Tibial nerve (tissue), 4 donors: ENCODE results near the gene EHD2. TPM values are rescaled to one million over a fixed set of nuclear protein-coding genes. Genes with fewer than 3 reads are reported as not detected.
"Not testable (repeated sequence)": the region's sequence is repeated elsewhere in the genome, so short reads cannot be mapped to it uniquely, and the experiment has no call there.

Experiments
- DNase-seq, 2 donors: peaks; one replicate each; pipeline ENCODE4 v3.0.0-alpha.2; 2019; ENCODE audit warnings: low spot score in 2 of 2
- H3K27ac ChIP-seq, 4 donors: fragments of 200-600 bp; sonication (generic) in 3 of 4; one replicate each; pipeline ENCODE4 v1.5.1; 2017 to 2019; ENCODE audit warnings: mild to moderate bottlenecking in 1 of 4
- H3K27me3 ChIP-seq, 2 donors: fragments of 200-600 bp; sonication (generic) in 1 of 2; one replicate each; pipeline versions ENCODE4 v1.5.1 to v1.6.0; 2017 to 2019
- H3K36me3 ChIP-seq, 3 donors: fragments of 200-600 bp; sonication (generic); one replicate each; pipeline ENCODE4 v1.5.1; 2018 to 2019
- H3K4me1 ChIP-seq, 4 donors: fragments of 200-600 bp; sonication (generic) in 3 of 4; one replicate each; pipeline ENCODE4 v1.5.1; 2017 to 2019
- H3K4me3 ChIP-seq, 4 donors: fragments of 200-600 bp; sonication (generic) in 3 of 4; one replicate each; pipeline ENCODE4 v1.5.1; 2017 to 2019; ENCODE audit warnings: mild to moderate bottlenecking in 1 of 4, moderate library complexity in 1 of 4
- H3K9me3 ChIP-seq, 4 donors: fragments of 200-600 bp; sonication (generic) in 3 of 4; one replicate each; pipeline ENCODE4 v1.5.1; 2017 to 2019
- EP300 ChIP-seq, 2 donors: sonication (generic); formaldehyde crosslinking; IDR thresholded peaks; one replicate each; pipeline ENCODE4 v1.6.1; 2017; ENCODE audit warnings: antibody characterized with exemption in 2 of 2, mild to moderate bottlenecking in 1 of 2
- POLR2A ChIP-seq, 2 donors: fragments of 450-650 bp; IDR thresholded peaks; one replicate each; pipeline ENCODE4 v1.6.1; 2017; ENCODE audit warnings: antibody characterized with exemption in 2 of 2, mild to moderate bottlenecking in 2 of 2, moderate library complexity in 2 of 2
- WGBS, 2 donors: methylation state at CpG; one replicate each; pipeline ENCODE4 v1.1.5; 2018; 5-methylcytosine and 5-hydroxymethylcytosine counted together
- total RNA-seq, 4 donors: library from RNA; depleted of rRNA; stranded (reverse); fragments of >200 nt; gene quantifications; one replicate each; pipeline ENCODE4 v1.1.0, GENCODE V29; 2016
- TF ChIP-seq, protein P1 (sequence below), 5 experiments: fragments of 200-600 bp in 3 of 5; fragments of 450-650 bp in 2 of 5; sonication (generic) in 3 of 5; IDR thresholded peaks; one replicate each; pipeline ENCODE4 v1.5.1; 2016 to 2019; ENCODE audit warnings: antibody characterized with exemption in 5 of 5, mild to moderate bottlenecking in 3 of 5, moderate library complexity in 2 of 5

EHD2 gene
- total RNA-seq, 4 donors from 2014 or later, result 128 to 196 (median 159) TPM

DNA sequence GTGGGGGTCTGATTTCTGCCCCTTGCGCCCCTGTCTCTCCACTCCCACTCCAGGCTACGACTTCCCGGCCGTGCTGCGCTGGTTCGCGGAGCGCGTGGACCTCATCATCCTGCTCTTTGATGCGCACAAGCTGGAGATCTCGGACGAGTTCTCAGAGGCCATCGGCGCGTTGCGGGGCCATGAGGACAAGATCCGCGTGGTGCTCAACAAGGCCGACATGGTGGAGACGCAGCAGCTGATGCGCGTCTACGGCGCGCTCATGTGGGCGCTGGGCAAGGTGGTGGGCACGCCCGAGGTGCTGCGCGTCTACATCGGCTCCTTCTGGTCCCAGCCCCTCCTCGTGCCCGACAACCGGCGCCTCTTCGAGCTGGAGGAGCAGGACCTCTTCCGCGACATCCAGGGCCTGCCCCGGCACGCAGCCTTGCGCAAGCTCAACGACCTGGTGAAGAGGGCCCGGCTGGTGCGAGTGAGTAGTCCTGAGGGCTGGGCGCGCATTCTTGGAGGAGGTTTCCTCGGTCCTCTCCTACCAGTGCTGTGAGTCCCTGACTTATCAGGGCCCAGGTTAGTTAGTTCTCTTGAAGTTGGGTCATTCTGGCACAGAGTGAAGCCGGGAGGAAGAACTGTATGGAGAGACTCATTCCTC lies 12.7 kb downstream of the EHD2 start:
- 82 to 91% methylated on average over 48 of the region's 48 CpGs for WGBS, 2 donors
- Histone ChIP-seq H3K36me3 (peaks cover 0 to 73% (median 3%) of the 10 kb centered on the region in 3 donors), H3K4me1 (peaks cover 0 to 89% (median 25%) of the 10 kb centered on the region in 4 donors), H3K4me3 (no peak overlapping the region), H3K27ac (peak overlapping the region in 3 of 4 donors; percentile 7 to 88 (median 41)), H3K27me3 (no peaks in the 10 kb centered on the region), H3K9me3 (no peaks in the 10 kb centered on the region)
- no peak for TF ChIP-seq EP300 (IDR thresholded peaks at IDR 0.05)
- no peak for TF ChIP-seq POLR2A (IDR thresholded peaks at IDR 0.05)
- TF ChIP-seq, protein P1, sequence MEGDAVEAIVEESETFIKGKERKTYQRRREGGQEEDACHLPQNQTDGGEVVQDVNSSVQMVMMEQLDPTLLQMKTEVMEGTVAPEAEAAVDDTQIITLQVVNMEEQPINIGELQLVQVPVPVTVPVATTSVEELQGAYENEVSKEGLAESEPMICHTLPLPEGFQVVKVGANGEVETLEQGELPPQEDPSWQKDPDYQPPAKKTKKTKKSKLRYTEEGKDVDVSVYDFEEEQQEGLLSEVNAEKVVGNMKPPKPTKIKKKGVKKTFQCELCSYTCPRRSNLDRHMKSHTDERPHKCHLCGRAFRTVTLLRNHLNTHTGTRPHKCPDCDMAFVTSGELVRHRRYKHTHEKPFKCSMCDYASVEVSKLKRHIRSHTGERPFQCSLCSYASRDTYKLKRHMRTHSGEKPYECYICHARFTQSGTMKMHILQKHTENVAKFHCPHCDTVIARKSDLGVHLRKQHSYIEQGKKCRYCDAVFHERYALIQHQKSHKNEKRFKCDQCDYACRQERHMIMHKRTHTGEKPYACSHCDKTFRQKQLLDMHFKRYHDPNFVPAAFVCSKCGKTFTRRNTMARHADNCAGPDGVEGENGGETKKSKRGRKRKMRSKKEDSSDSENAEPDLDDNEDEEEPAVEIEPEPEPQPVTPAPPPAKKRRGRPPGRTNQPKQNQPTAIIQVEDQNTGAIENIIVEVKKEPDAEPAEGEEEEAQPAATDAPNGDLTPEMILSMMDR (IDR thresholded peaks at IDR 0.05), result no peak
- no peak for DNase-seq

DNA sequence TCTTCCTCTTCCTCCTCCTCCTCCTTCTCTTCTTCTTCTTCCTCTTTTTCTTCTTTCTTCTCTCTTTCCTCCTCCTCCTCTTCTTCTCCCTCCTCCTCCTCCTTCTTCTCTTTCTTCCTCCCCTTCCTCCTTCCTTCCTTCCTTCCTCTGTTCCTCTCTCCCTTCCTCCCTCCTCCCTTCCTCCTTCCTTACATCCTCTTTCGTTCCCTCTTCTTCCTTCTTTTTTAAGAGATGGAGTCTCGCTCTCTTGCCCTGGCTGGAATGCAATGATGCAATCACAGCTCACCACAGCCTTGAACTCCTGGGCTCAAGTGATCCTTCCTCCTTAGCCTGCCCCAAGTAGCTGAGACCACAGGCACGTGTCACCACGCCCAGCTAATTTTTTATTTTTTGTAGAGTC lies 13.2 kb downstream of the EHD2 start:
- no peak for DNase-seq
- Histone ChIP-seq H3K4me1 (peaks cover 0 to 83% (median 25%) of the 10 kb centered on the region in 4 donors), H3K9me3 (no peaks in the 10 kb centered on the region), H3K4me3 (no peak overlapping the region), H3K27ac (peak overlapping the region in 3 of 4 donors; percentile 7 to 88 (median 41)), H3K27me3 (no peaks in the 10 kb centered on the region), H3K36me3 (peaks cover 0 to 75% (median 3%) of the 10 kb centered on the region in 3 donors)
- TF ChIP-seq, protein P1 (IDR thresholded peaks at IDR 0.05), result no peak
- TF ChIP-seq POLR2A (IDR thresholded peaks at IDR 0.05) (no peak), EP300 (IDR thresholded peaks at IDR 0.05) (no peak)
- WGBS, 2 donors, result 53 to 57% methylated on average over 4 of the region's 4 CpGs

DNA sequence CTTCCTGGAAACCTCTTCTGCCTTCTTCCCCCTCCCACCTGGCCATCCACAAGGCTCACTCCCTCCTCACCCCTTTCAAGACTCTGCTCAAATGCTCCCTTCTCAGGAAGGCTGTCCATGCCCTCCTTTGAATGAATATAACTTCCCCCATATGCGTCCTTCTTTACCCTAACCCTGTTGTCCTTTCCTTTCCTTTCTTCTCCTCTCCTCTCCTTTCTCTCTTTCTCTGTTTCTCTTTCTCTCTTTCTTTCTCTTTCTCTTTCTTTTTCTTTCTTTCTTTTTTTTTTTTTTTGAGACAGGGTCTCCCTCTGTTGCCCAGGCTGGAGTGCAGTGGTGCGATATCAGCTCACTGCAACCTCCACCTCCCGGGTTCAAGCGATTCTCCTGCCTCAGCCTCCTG lies 15.1 kb downstream of the EHD2 start:
- not testable (repeated sequence) for H3K27me3 ChIP-seq, DNase-seq, H3K9me3 ChIP-seq, H3K4me3 ChIP-seq
- H3K4me1 ChIP-seq, result peaks cover 0 to 65% (median 21%) of the 10 kb centered on the region in 4 donors
- H3K36me3 ChIP-seq, result peaks cover 0 to 70% (median 5%) of the 10 kb centered on the region in 3 donors
- 95 to 97% methylated on average over 4 of the region's 4 CpGs for WGBS, 2 donors
- peak overlapping the region in 2 of 4 donors; percentile 53 to 88 for H3K27ac ChIP-seq

DNA sequence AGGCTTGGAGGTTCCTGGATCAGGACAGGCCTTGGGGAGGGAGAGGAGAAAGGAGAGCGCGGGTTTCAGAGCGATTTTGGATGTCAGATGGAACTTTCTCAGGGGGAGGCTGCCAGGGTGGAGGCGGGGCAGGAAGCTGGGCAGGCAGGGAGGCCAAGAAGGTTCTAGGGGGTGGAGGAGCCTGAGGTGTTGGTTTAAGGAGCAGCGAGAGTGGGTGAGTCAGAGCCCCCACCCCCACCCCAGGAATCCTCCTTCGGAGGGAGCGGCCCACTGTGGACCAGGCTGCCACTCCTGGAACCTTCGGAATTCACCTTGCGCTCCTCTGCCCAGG lies 16.2 kb downstream of the EHD2 start:
- H3K27ac ChIP-seq, result peak overlapping the region; percentile 67 to 90 (median 85)
- peaks cover 0 to 53% (median 14%) of the 10 kb centered on the region in 4 donors for H3K4me1 ChIP-seq
- no peaks in the 10 kb centered on the region for H3K27me3 ChIP-seq
- peak overlapping the region in 1 of 4 donors; percentile 41 for H3K4me3 ChIP-seq
- 28 to 35% methylated on average over 9 of the region's 9 CpGs for WGBS, 2 donors
- peaks cover 0 to 72% (median 5%) of the 10 kb centered on the region in 3 donors for H3K36me3 ChIP-seq
- peak; percentile 46 to 64 for DNase-seq
- TF ChIP-seq EP300 (IDR thresholded peaks at IDR 0.05) (no peak), POLR2A (IDR thresholded peaks at IDR 0.05) (no peak)
- H3K9me3 ChIP-seq, result no peaks in the 10 kb centered on the region

- no peaks in the 10 kb centered on the region for H3K9me3 ChIP-seq
- peak overlapping the region; percentile 67 to 90 (median 85) for H3K27ac ChIP-seq
- peak; percentile 56 to 63 for DNase-seq
- H3K4me1 ChIP-seq, result peaks cover 0 to 49% (median 14%) of the 10 kb centered on the region in 4 donors
- peaks cover 0 to 69% (median 5%) of the 10 kb centered on the region in 3 donors for H3K36me3 ChIP-seq
- peak overlapping the region in 1 of 4 donors; percentile 41 for H3K4me3 ChIP-seq
- H3K27me3 ChIP-seq, result no peaks in the 10 kb centered on the region
- 35 to 43% methylated on average over 30 of the region's 30 CpGs for WGBS, 2 donors
- no peak for TF ChIP-seq POLR2A (IDR thresholded peaks at IDR 0.05)
- TF ChIP-seq EP300 (IDR thresholded peaks at IDR 0.05), result peak in 1 of 2 donors; percentile 38
- TF ChIP-seq, protein P1 (IDR thresholded peaks at IDR 0.05), result no peak
Observed at GRCh38 chr19:47729799-47730520, 16.7 kb downstream of the EHD2 start.

GRCh38 chr19:47730521-47730889 lies 17.3 kb downstream of the EHD2 start:
- Histone ChIP-seq H3K27ac (peak overlapping the region in 3 of 4 donors; percentile 82 to 90 (median 88)), H3K27me3 (no peaks in the 10 kb centered on the region), H3K9me3 (no peaks in the 10 kb centered on the region), H3K36me3 (peaks cover 0 to 72% (median 5%) of the 10 kb centered on the region in 3 donors), H3K4me3 (no peak overlapping the region), H3K4me1 (peaks cover 0 to 49% (median 14%) of the 10 kb centered on the region in 4 donors)
- DNase-seq, result no peak
- TF ChIP-seq, protein P1 (IDR thresholded peaks at IDR 0.05), result no peak
- TF ChIP-seq POLR2A (IDR thresholded peaks at IDR 0.05) (no peak), EP300 (IDR thresholded peaks at IDR 0.05) (no peak)
- WGBS, 2 donors, result 82 to 86% methylated on average over 8 of the region's 8 CpGs
